PC-3 (cell line): ENCODE data around the gene RAI1. TPM values are rescaled to one million over a fixed set of nuclear protein-coding genes. Genes with fewer than 3 reads are reported as not detected.

Source experiments
- ATAC-seq: fragments of 200-7000 bp; cut with Tn5 transposase; 2 replicates; pipeline ENCODE4 v1.9.1; 2020; ENCODE audit warnings: mild to moderate bottlenecking, moderate library complexity
- BruUV-seq: library from RNA; stranded (reverse); fragments of 400-500 nt; replicated peaks from 2 replicates; lab custom pipeline; 2021; lab: Mats Ljungman, UMichigan
- CTCF ChIA-PET: fragments of 300-600 bp; sonication (Branson Sonifier 250); formaldehyde crosslinking; loops from one replicate; lab custom pipeline; 2022; ENCODE audit warnings: antibody characterized with exemption; lab: Charles Lee
- POLR2A ChIA-PET: fragments of 300-600 bp; sonication (Branson Sonifier 250); formaldehyde crosslinking; loops from one replicate; lab custom pipeline; 2022; ENCODE audit warnings: antibody characterized with exemption; ENCODE audit not compliant: unreplicated experiment; lab: Charles Lee
- DNase-seq: peaks from one replicate; pipeline ENCODE4 v3.0.0-alpha.2; 2015
- H2AFZ ChIP-seq: fragments of 300-600 bp; sonication (generic); 2 replicates; pipeline ENCODE4 v1.6.0; 2016; ENCODE audit warnings: antibody characterized with exemption, low read length
- H3F3A ChIP-seq: fragments of 300-600 bp; sonication (generic); one replicate; pipeline ENCODE4 v1.6.0; 2017; ENCODE audit warnings: antibody characterized with exemption, low read length, control low read depth, mild to moderate bottlenecking; ENCODE audit not compliant: unreplicated experiment
- H3K27ac ChIP-seq: fragments of 300-600 bp; sonication (generic); 2 replicates; pipeline ENCODE4 v1.5.1; 2016; ENCODE audit warnings: mild to moderate bottlenecking, low read length
- H3K27me3 ChIP-seq: fragments of 300-600 bp; sonication (generic); 2 replicates; pipeline ENCODE4 v1.6.1; 2016; ENCODE audit warnings: low read length, mixed read lengths
- H3K36me3 ChIP-seq: fragments of 300-600 bp; sonication (generic); 2 replicates; pipeline ENCODE4 v1.6.1; 2016; ENCODE audit warnings: low read depth, mixed run types, low read length, mixed read lengths
- H3K4me1 ChIP-seq: fragments of 300-600 bp; sonication (generic); 2 replicates; pipeline ENCODE4 v1.5.1; 2016; ENCODE audit warnings: low read length; ENCODE audit not compliant: insufficient read depth
- H3K4me2 ChIP-seq: fragments of 300-600 bp; sonication (generic); 2 replicates; pipeline ENCODE4 v1.6.0; 2016; ENCODE audit warnings: low read length
- H3K4me3 ChIP-seq: fragments of 300-600 bp; sonication (generic); 2 replicates; pipeline ENCODE4 v1.5.1; 2016; ENCODE audit warnings: mild to moderate bottlenecking, low read length, mixed read lengths
- H3K79me2 ChIP-seq: fragments of 300-600 bp; sonication (generic); 2 replicates; pipeline ENCODE4 v1.6.1; 2017; ENCODE audit warnings: low read length, mixed read lengths
- H3K9ac ChIP-seq: fragments of 300-600 bp; sonication (generic); 2 replicates; pipeline ENCODE4 v1.6.0; 2016; ENCODE audit warnings: mild to moderate bottlenecking, low read length
- H3K9me2 ChIP-seq: fragments of 300-600 bp; sonication (generic); replicated peaks from 2 replicates; pipeline ENCODE4 v1.6.1; 2016; ENCODE audit warnings: mixed run types, low read length, mixed read lengths
- H3K9me3 ChIP-seq: fragments of 300-600 bp; sonication (generic); 2 replicates; pipeline ENCODE4 v1.6.1; 2016; ENCODE audit warnings: low read length, mixed read lengths
- H4K20me1 ChIP-seq: fragments of 300-600 bp; sonication (generic); 2 replicates; pipeline ENCODE4 v1.6.1; 2016; ENCODE audit warnings: low read length, mixed read lengths
- CTCF ChIP-seq: fragments of 300-600 bp; sonication (generic); conservative IDR thresholded peaks from 2 replicates; pipeline ENCODE4 v1.5.1; 2017; ENCODE audit warnings: antibody characterized with exemption, low read depth, mild to moderate bottlenecking, low read length
- EZH2 ChIP-seq: fragments of 300-600 bp; sonication (generic); IDR thresholded peaks from one replicate; pipeline ENCODE4 v1.6.1; 2017; ENCODE audit warnings: antibody characterized with exemption, mild to moderate bottlenecking, low read length; ENCODE audit not compliant: unreplicated experiment
- EZH2phosphoT487 ChIP-seq: fragments of 300-600 bp; sonication (generic); IDR thresholded peaks from 2 replicates; pipeline ENCODE4 v1.6.1; 2018; ENCODE audit warnings: mild to moderate bottlenecking, antibody characterized with exemption, low read length, borderline replicate concordance
- intact Hi-C: fragments of 100-400 bp; cut with micrococcal nuclease; formaldehyde crosslinking; loops from 2 replicates; pipeline ENCODE4 v1.9.0; 2023
- total RNA-seq: library from RNA; depleted of rRNA; stranded (reverse); fragments of >200 nt; gene quantifications from 2 replicates; pipeline ENCODE4 v1.2.3, GENCODE V29; 2014

The RAI1 gene
- total RNA-seq, 1 experiment from 2014 or later, result 33.0 TPM

DNA sequence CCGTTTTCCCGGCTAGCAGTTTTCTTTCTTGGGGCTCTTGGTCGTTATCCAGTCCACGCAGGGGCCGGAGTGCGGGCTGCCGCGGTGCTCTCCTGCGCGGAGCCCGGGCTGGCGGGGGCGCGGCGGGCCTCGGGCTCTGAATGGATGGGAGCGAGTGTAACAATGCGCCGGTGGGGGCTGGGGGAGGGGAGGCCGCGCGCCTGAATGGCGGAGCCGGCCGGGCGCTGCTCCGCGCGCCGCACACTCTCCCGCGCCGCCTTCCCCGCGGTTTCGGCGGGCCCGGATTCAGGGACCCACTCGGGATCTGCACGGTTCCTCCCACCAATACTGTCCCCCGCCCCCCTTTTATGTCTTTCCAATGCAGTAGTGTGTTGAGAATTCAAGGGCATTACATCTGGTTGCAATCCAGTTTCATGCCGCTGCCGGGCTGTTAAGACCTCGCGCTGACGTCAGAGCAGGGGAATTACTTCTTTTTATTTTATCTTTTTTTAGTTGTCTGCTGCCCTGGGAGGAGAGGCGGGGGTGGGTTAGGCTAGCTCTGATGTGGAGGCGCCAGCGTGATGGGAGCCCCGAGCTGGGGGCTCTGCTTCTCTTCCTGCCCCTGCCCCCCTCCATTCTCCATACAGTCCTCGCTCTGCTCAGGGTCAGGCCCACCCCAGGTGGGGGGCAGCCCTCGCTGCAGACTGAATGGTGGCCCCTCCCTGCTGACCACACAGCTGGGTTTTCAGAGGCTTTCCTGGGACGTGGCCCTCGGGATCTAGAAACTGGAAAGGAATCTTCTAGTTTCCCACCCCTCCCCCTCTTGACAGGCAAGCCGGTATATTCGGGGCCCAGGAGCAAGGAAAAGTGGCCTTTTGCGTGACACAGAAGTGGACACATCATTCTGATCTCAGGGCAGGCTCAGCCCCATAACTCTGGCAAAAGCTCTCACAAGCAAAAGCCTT is 1.8 kb downstream of the RAI1 start:
- Histone ChIP-seq H3K4me3 (peak overlapping the region; percentile 90), H2AFZ (peak overlapping the region; percentile 69), H3K9me3 (no peaks in the 10 kb centered on the region), H3K27me3 (no peaks in the 10 kb centered on the region), H3K36me3 (no peaks in the 10 kb centered on the region), H3K27ac (peak overlapping the region; percentile 68), H3K9ac (peak overlapping the region; percentile 95), H3F3A (no peaks in the 10 kb centered on the region), H3K4me1 (peaks cover 45% of the 10 kb centered on the region), H4K20me1 (no peaks in the 10 kb centered on the region), H3K4me2 (peak overlapping the region; percentile 86), H3K9me2 (no peaks in the 10 kb centered on the region), H3K79me2 (peaks cover 64% of the 10 kb centered on the region)
- BruUV-seq, result TSS peak; percentile 48
- CTCF ChIA-PET, result interaction anchor here (0.7 kb wide), 2 partner anchors 19 to 130 kb away, joined by 3 read pairs; no protein-coding TSS in a partner anchor
- no peak for TF ChIP-seq CTCF
- no peak for TF ChIP-seq EZH2phosphoT487
- TF ChIP-seq EZH2, result no peak
- POLR2A ChIA-PET, result interaction anchor here (0.6 to 0.7 kb wide), 2 partner anchors 56 to 153 kb away, joined by 6 to 10 read pairs; no protein-coding TSS in a partner anchor
- DNase-seq (peak; percentile 69), ATAC-seq (peak; percentile 47)
- intact Hi-C loops, result loop anchor here (5.0 kb wide), 1 partner anchor 179 kb away; no protein-coding TSS in a partner anchor

- H3K4me1 ChIP-seq, result peaks cover 45% of the 10 kb centered on the region
- BruUV-seq, result no TSS peak
- ATAC-seq (no peak), DNase-seq (no peak)
- no peak overlapping the region for H2AFZ ChIP-seq
- no peaks in the 10 kb centered on the region for H3K9me3 ChIP-seq
- H3K79me2 ChIP-seq, result peaks cover 72% of the 10 kb centered on the region
- no peaks in the 10 kb centered on the region for H3K9me2 ChIP-seq
- H3K27ac ChIP-seq, result peak overlapping the region; percentile 68
- peak overlapping the region; percentile 86 for H3K4me2 ChIP-seq
- ChIA-PET POLR2A (no interaction called here), CTCF (no interaction called here)
- no peaks in the 10 kb centered on the region for H3K36me3 ChIP-seq
- H3K27me3 ChIP-seq, result no peaks in the 10 kb centered on the region
- H4K20me1 ChIP-seq, result no peaks in the 10 kb centered on the region
- intact Hi-C loops, result loop anchor here (5.0 kb wide), 1 partner anchor 178 kb away; no protein-coding TSS in a partner anchor
- H3F3A ChIP-seq, result no peaks in the 10 kb centered on the region
- peak overlapping the region; percentile 90 for H3K4me3 ChIP-seq
- no peak for TF ChIP-seq EZH2
- TF ChIP-seq CTCF, result no peak
- no peak for TF ChIP-seq EZH2phosphoT487
- peak overlapping the region; percentile 95 for H3K9ac ChIP-seq
Measured at GRCh38 chr17:17683710-17684365, 2.6 kb downstream of the RAI1 start.
